Ammon's horn (tissue), 1 donor: Measurements from ENCODE around the gene CYBC1.

Experiments
- DNase-seq: peaks from one replicate; pipeline ENCODE4 v3.0.0-alpha.2; 2016; ENCODE audit warnings: low spot score

CYBC1 gene

GRCh38 chr17:82408288-82408937, 42.1 kb downstream of the CYBC1 start:
- DNase-seq, result no peak

GRCh38 chr17:82407255-82407654, 43.3 kb downstream of the CYBC1 start:
- no peak for DNase-seq

GRCh38 chr17:82406131-82406671, 44.4 kb downstream of the CYBC1 start:
- no peak for DNase-seq

GRCh38 chr17:82405051-82405450, 45.5 kb downstream of the CYBC1 start:
- no peak for DNase-seq

- no peak for DNase-seq
Observed at GRCh38 chr17:82403662-82404660, 46.6 kb downstream of the CYBC1 start.

GRCh38 chr17:82402865-82403264, 47.7 kb downstream of the CYBC1 start:
- DNase-seq, result no peak

GRCh38 chr17:82400830-82401229, 49.7 kb downstream of the CYBC1 start:
- peak; percentile 63 for DNase-seq

GRCh38 chr17:82400206-82400605, 50.3 kb downstream of the CYBC1 start:
- no peak for DNase-seq

GRCh38 chr17:82399601-82400101, 50.9 kb downstream of the CYBC1 start:
- no peak for DNase-seq

- peak; percentile 66 for DNase-seq
Observed at GRCh38 chr17:82399041-82399441, 51.5 kb downstream of the CYBC1 start.

- DNase-seq, result no peak
Observed at GRCh38 chr17:82397449-82398335, 52.9 kb downstream of the CYBC1 start.

- DNase-seq, result no peak
Observed at GRCh38 chr17:82396601-82397435, 53.7 kb downstream of the CYBC1 start.

- DNase-seq, result no peak
Observed at GRCh38 chr17:82394278-82394677, 56.3 kb downstream of the CYBC1 start.

- DNase-seq, result no peak
Observed at GRCh38 chr17:82392941-82393340, 57.6 kb downstream of the CYBC1 start.
